Lower leg skin (tissue), 4 donors: ENCODE data around the gene PIWIL4. TPM values are rescaled to one million over a fixed set of nuclear protein-coding genes. Genes with fewer than 3 reads are reported as not detected.
"Not testable (repeated sequence)": the region's sequence is repeated elsewhere in the genome, so short reads cannot be mapped to it uniquely, and the experiment has no call there.

Experiments
- DNase-seq, 2 donors: peaks; one replicate each; pipeline ENCODE4 v3.0.0-alpha.2; 2019; ENCODE audit warnings: low spot score in 2 of 2
- H3K4me3 ChIP-seq: fragments of 200-600 bp; sonication (generic); 2 replicates; pipeline ENCODE4 v1.5.1; 2017; ENCODE audit warnings: mild to moderate bottlenecking, low read depth; ENCODE audit not compliant: poor library complexity, severe bottlenecking
- CTCF ChIP-seq, 3 donors: fragments of 450-650 bp; IDR thresholded peaks; one replicate each; pipeline ENCODE4 v1.5.1; 2016; ENCODE audit warnings: antibody characterized with exemption in 3 of 3, mild to moderate bottlenecking in 3 of 3, moderate library complexity in 2 of 3
- POLR2A ChIP-seq, 2 donors: fragments of 450-650 bp; IDR thresholded peaks; one replicate each; pipeline ENCODE4 v1.6.1; 2016 to 2017; ENCODE audit warnings: antibody characterized with exemption in 2 of 2, mild to moderate bottlenecking in 1 of 2, moderate library complexity in 1 of 2
- WGBS, 2 donors: methylation state at CpG; one replicate each; pipeline ENCODE4 v1.1.5; 2018; 5-methylcytosine and 5-hydroxymethylcytosine counted together
- intact Hi-C: fragments of 100-400 bp; cut with DNase I; formaldehyde crosslinking; loops from one replicate; pipeline ENCODE4 v1.15.0; 2023; ENCODE audit warnings: low total_unique reads
- total RNA-seq, 4 donors: library from RNA; depleted of rRNA; stranded (reverse); fragments of >200 nt; gene quantifications; one replicate each; pipeline ENCODE4 v1.1.0, GENCODE V29; 2016

PIWIL4 gene
- total RNA-seq, 4 donors from 2014 or later, result 0.67 to 3.3 (median 1.6) TPM

- intact Hi-C loops, result no loop called here
Observed at GRCh38 chr11:94568200-94568599, 1.0 kb downstream of the PIWIL4 start.

GRCh38 chr11:94568717-94569116 is 1.5 kb downstream of the PIWIL4 start:
- WGBS, 2 donors, result 89 to 94% methylated on average over 4 of the region's 4 CpGs
- H3K4me3 ChIP-seq, result no peak overlapping the region
- TF ChIP-seq CTCF (IDR thresholded peaks at IDR 0.05), result no peak
- no peak for TF ChIP-seq POLR2A (IDR thresholded peaks at IDR 0.05)
- DNase-seq, result no peak
- intact Hi-C loops, result no loop called here

More at GRCh38 chr11:94568200-94568599, 1.0 kb downstream of the PIWIL4 start:
- TF ChIP-seq CTCF (IDR thresholded peaks at IDR 0.05) (no peak), POLR2A (IDR thresholded peaks at IDR 0.05) (no peak)
- 96 to 97% methylated on average over 5 of the region's 5 CpGs for WGBS, 2 donors
- no peak for DNase-seq
- no peak overlapping the region for H3K4me3 ChIP-seq

GRCh38 chr11:94572975-94573374 is 5.8 kb downstream of the PIWIL4 start:
- WGBS, 2 donors, result 51 to 84% methylated on average over 2 of the region's 2 CpGs
- H3K4me3 ChIP-seq, intact Hi-C loops, DNase-seq: not testable (repeated sequence)

- intact Hi-C loops, result no loop called here
- WGBS, 2 donors, result 66 to 68% methylated on average over 13 of the region's 13 CpGs
- H3K4me3 ChIP-seq, result no peak overlapping the region
- peak in 1 of 2 donors; percentile 30 for DNase-seq
- no peak for TF ChIP-seq CTCF (IDR thresholded peaks at IDR 0.05)
- TF ChIP-seq POLR2A (IDR thresholded peaks at IDR 0.05), result no peak
Observed at GRCh38 chr11:94574193-94574961, 7.2 kb downstream of the PIWIL4 start.

DNA sequence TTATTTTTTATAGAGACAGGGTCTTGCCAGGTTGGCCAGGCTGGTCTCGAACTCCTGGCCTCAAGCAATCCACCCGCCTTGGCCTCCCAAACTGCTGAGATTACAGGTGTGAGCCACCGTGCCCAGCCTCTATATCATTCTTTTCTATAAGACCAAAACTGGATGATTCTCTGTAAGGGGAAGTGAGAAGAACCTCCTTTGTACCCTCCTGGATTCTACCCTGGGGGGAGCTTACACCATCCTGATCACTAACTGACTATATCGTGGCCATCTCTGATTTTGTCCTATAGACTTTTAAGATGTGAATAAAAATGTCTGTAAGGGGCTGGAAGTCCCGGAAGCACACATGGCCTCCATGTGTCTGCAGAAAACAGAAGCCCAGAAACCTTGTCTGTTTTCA is 9.1 kb downstream of the PIWIL4 start:
- no peak overlapping the region for H3K4me3 ChIP-seq
- TF ChIP-seq CTCF (IDR thresholded peaks at IDR 0.05) (no peak), POLR2A (IDR thresholded peaks at IDR 0.05) (no peak)
- DNase-seq, result no peak
- WGBS, 2 donors, result 79 to 83% methylated on average over 5 of the region's 5 CpGs
- intact Hi-C loops, result no loop called here

DNA sequence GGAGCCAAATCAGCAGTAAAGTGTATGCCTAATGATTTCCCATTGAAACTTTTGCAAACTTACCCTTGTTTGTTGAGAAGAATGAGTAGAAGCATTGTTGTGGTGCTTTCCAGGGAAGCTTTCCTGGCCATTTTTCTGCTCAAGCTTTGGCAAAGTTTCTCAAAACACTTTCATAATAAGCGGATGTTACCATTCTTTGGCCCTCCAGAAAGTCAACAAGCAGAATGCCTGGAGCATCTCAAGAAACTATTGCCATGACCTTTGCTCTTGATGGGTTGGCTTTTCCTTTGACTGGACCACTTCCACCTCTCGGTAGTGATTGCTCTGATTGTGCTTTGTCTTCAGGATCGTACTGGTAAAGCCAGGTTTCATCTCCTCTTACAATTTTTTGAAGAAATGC is 10.7 kb downstream of the PIWIL4 start:
- intact Hi-C loops, result no loop called here
- no peak for DNase-seq
- H3K4me3 ChIP-seq, result no peak overlapping the region
- 46 to 69% methylated on average over 3 of the region's 3 CpGs for WGBS, 2 donors
- TF ChIP-seq POLR2A (IDR thresholded peaks at IDR 0.05) (no peak), CTCF (IDR thresholded peaks at IDR 0.05) (no peak)
